HG02763 (cell line): Measurements from ENCODE around the gene ADSL.
"Not testable (repeated sequence)": the region's sequence is repeated elsewhere in the genome, so short reads cannot be mapped to it uniquely, and the experiment has no call there.

ENCODE experiments used
- ATAC-seq: cut with Tn5 transposase; IDR thresholded peaks from one replicate; pipeline ENCODE4 v1.9.1; 2021; ENCODE audit warnings: mild to moderate bottlenecking, moderate library complexity; ENCODE audit not compliant: unreplicated experiment

ADSL gene

GRCh38 chr22:40346185-40347118 lies at the start of gene ADSL:
Gene ADSL, plus strand, starts transcription at chr22:40346500. Its CDS starts 59 bp downstream, at chr22:40346559.
- ATAC-seq = peak; percentile 84

- no peak for ATAC-seq
Measured at GRCh38 chr22:40300316-40300715, 46.0 kb upstream of the ADSL start.

- peak; percentile 80 for ATAC-seq
Measured at GRCh38 chr22:40300884-40301672, 45.2 kb upstream of the ADSL start.

GRCh38 chr22:40302149-40302548 lies 44.2 kb upstream of the ADSL start:
- no peak for ATAC-seq

- no peak for ATAC-seq
Measured at GRCh38 chr22:40305625-40306024, 40.7 kb upstream of the ADSL start.

GRCh38 chr22:40308999-40309573 lies 37.2 kb upstream of the ADSL start:
- no peak for ATAC-seq

- no peak for ATAC-seq
Measured at GRCh38 chr22:40309631-40310030, 36.7 kb upstream of the ADSL start.

GRCh38 chr22:40310081-40310767 lies 36.1 kb upstream of the ADSL start:
- no peak for ATAC-seq

GRCh38 chr22:40310768-40311120 lies 35.6 kb upstream of the ADSL start:
- ATAC-seq = no peak

GRCh38 chr22:40311646-40312045 lies 34.7 kb upstream of the ADSL start:
- ATAC-seq = not testable (repeated sequence)

GRCh38 chr22:40312050-40312449 lies 34.2 kb upstream of the ADSL start:
- no peak for ATAC-seq

- ATAC-seq = no peak
Measured at GRCh38 chr22:40313007-40313406, 33.3 kb upstream of the ADSL start.

GRCh38 chr22:40314041-40314440 lies 32.3 kb upstream of the ADSL start:
- ATAC-seq = no peak

- ATAC-seq = no peak
Measured at GRCh38 chr22:40320687-40321086, 25.6 kb upstream of the ADSL start.

GRCh38 chr22:40322021-40322420 lies 24.3 kb upstream of the ADSL start:
- ATAC-seq = no peak

GRCh38 chr22:40322818-40323447 lies 23.4 kb upstream of the ADSL start:
- ATAC-seq = no peak

- no peak for ATAC-seq
Measured at GRCh38 chr22:40323681-40324171, 22.6 kb upstream of the ADSL start.

GRCh38 chr22:40324468-40325305 lies 21.6 kb upstream of the ADSL start:
- no peak for ATAC-seq

GRCh38 chr22:40325315-40325714 lies 21.0 kb upstream of the ADSL start:
- no peak for ATAC-seq
